ENCODE results near the gene SLC4A3. TPM values are rescaled to one million over a fixed set of nuclear protein-coding genes. Genes with fewer than 3 reads are reported as not detected.

SLC4A3 gene
- total RNA-seq, 1 experiment from 2014 or later = 13.5 TPM

DNA sequence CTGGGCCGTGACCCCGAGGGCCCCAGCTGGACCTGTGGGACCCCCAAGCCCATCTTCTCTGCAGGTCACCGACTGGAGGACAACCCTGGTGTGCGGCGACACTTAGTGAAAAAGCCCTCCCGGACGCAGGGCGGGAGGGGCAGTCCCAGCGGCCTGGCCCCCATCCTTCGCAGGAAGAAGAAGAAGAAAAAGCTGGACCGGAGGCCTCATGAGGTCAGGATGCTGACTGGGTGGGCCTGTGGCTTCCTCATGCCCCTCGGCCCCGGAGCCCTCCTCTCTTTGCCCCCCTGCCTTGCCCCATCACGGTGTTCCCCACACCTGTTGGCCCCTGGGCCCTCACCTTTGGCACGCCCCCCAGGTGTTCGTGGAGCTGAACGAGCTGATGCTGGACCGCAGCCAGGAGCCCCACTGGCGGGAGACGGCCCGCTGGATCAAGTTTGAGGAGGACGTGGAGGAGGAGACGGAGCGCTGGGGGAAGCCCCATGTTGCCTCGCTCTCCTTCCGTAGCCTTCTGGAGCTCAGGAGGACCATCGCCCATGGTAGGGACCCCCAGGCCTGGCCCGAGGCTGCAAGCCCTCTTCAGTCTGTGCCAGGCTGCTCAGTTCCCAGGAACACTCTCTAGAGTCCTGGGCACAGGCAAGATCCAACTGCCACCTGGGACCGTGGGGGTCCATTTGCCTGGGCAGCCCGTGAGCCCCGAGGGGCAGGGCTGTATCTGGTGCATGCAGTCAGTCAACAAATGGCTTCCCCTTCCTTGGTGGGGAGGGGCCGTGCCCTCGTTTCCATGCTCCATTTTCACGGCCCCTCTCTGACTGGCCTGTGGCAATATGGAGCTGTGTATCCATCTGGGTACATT is 4.7 kb downstream of the SLC4A3 start:
- no peak for ATAC-seq
- ChIA-PET CTCF (interaction anchor here (0.6 kb wide), 1 partner anchor 205 kb away, joined by 3 read pairs; no protein-coding TSS in a partner anchor), POLR2A (no interaction called here)
- Histone ChIP-seq H3K27me3 (ENCODE audit: control insufficient read depth, insufficient read depth, low read length) (no peaks in the 10 kb centered on the region), H3K27ac (ENCODE audit: low read length) (no peak overlapping the region), H3K4me1 (ENCODE audit: control insufficient read depth, insufficient read depth, low read length) (no peaks in the 10 kb centered on the region; the same call in 1 of the 2 replicates), H3K36me3 (ENCODE audit: control insufficient read depth, insufficient read depth, low read length) (no peaks in the 10 kb centered on the region), H3K9me3 (ENCODE audit: control insufficient read depth, insufficient read depth, low read depth, low read length) (no peaks in the 10 kb centered on the region), H3K4me3 (ENCODE audit: low read depth in 2 of 2, low read length in 2 of 2) (no peak overlapping the region)
- DNase-seq (ENCODE audit: low read depth, low spot score) = no peak
- in situ Hi-C loops (cut with HindIII; ENCODE audit: low pct_unique_long_range_greater_than_20kb, low sequenced_read_pairs) (no loop called here), intact Hi-C loops (cut with micrococcal nuclease; ENCODE audit: unreplicated experiment) (no loop called here)
- BruUV-seq (replicated peaks) = no TSS peak
- TF ChIP-seq TCF7L2 (IDR thresholded peaks at IDR 0.05; ENCODE audit: low read depth, low read length) (no peak), SIN3A (IDR thresholded peaks at IDR 0.05; ENCODE audit: borderline replicate concordance, insufficient read depth, low read depth, low read length) (no peak), POLR2AphosphoS5 (IDR thresholded peaks at IDR 0.05; ENCODE audit: low read depth, low read length) (no peak)
- TF ChIP-seq, protein P1, sequence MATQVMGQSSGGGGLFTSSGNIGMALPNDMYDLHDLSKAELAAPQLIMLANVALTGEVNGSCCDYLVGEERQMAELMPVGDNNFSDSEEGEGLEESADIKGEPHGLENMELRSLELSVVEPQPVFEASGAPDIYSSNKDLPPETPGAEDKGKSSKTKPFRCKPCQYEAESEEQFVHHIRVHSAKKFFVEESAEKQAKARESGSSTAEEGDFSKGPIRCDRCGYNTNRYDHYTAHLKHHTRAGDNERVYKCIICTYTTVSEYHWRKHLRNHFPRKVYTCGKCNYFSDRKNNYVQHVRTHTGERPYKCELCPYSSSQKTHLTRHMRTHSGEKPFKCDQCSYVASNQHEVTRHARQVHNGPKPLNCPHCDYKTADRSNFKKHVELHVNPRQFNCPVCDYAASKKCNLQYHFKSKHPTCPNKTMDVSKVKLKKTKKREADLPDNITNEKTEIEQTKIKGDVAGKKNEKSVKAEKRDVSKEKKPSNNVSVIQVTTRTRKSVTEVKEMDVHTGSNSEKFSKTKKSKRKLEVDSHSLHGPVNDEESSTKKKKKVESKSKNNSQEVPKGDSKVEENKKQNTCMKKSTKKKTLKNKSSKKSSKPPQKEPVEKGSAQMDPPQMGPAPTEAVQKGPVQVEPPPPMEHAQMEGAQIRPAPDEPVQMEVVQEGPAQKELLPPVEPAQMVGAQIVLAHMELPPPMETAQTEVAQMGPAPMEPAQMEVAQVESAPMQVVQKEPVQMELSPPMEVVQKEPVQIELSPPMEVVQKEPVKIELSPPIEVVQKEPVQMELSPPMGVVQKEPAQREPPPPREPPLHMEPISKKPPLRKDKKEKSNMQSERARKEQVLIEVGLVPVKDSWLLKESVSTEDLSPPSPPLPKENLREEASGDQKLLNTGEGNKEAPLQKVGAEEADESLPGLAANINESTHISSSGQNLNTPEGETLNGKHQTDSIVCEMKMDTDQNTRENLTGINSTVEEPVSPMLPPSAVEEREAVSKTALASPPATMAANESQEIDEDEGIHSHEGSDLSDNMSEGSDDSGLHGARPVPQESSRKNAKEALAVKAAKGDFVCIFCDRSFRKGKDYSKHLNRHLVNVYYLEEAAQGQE (IDR thresholded peaks at IDR 0.05; ENCODE audit: insufficient read depth in 1 of 2, low read depth in 2 of 2, low read length in 1 of 2) = no peak
- TF ChIP-seq, protein P2, sequence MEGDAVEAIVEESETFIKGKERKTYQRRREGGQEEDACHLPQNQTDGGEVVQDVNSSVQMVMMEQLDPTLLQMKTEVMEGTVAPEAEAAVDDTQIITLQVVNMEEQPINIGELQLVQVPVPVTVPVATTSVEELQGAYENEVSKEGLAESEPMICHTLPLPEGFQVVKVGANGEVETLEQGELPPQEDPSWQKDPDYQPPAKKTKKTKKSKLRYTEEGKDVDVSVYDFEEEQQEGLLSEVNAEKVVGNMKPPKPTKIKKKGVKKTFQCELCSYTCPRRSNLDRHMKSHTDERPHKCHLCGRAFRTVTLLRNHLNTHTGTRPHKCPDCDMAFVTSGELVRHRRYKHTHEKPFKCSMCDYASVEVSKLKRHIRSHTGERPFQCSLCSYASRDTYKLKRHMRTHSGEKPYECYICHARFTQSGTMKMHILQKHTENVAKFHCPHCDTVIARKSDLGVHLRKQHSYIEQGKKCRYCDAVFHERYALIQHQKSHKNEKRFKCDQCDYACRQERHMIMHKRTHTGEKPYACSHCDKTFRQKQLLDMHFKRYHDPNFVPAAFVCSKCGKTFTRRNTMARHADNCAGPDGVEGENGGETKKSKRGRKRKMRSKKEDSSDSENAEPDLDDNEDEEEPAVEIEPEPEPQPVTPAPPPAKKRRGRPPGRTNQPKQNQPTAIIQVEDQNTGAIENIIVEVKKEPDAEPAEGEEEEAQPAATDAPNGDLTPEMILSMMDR (IDR thresholded peaks at IDR 0.05) = no peak

DNA sequence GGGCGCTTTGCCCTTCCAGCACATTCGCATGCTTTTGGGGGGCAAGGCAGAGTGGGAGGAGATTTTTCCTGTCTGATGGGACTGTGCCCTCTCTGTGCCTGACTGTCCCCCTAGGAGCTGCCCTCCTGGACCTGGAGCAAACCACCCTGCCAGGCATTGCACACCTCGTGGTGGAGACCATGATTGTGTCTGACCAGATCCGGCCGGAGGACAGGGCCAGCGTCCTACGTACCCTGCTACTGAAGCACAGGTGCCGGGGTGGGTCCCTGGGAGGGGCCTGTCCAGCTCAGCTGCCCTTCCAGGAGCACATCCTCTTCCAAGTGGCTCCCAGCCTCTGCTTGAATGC is 5.3 kb downstream of the SLC4A3 start:
- Histone ChIP-seq H3K9me3 (ENCODE audit: control insufficient read depth, insufficient read depth, low read depth, low read length) (no peaks in the 10 kb centered on the region), H3K4me3 (ENCODE audit: low read depth in 2 of 2, low read length in 2 of 2) (no peak overlapping the region), H3K36me3 (ENCODE audit: control insufficient read depth, insufficient read depth, low read length) (no peaks in the 10 kb centered on the region), H3K4me1 (ENCODE audit: control insufficient read depth, insufficient read depth, low read length) (no peaks in the 10 kb centered on the region; the same call in 1 of the 2 replicates), H3K27me3 (ENCODE audit: control insufficient read depth, insufficient read depth, low read length) (no peaks in the 10 kb centered on the region), H3K27ac (ENCODE audit: low read length) (no peak overlapping the region)
- CTCF ChIA-PET = interaction anchor here (0.6 kb wide), 1 partner anchor 205 kb away, joined by 3 read pairs; no protein-coding TSS in a partner anchor
- in situ Hi-C loops (cut with HindIII; ENCODE audit: low pct_unique_long_range_greater_than_20kb, low sequenced_read_pairs) = no loop called here
- TF ChIP-seq, protein P1 (IDR thresholded peaks at IDR 0.05; ENCODE audit: insufficient read depth in 1 of 2, low read depth in 2 of 2, low read length in 1 of 2) = no peak
- TF ChIP-seq TCF7L2 (IDR thresholded peaks at IDR 0.05; ENCODE audit: low read depth, low read length) (no peak), POLR2AphosphoS5 (IDR thresholded peaks at IDR 0.05; ENCODE audit: low read depth, low read length) (no peak), SIN3A (IDR thresholded peaks at IDR 0.05; ENCODE audit: borderline replicate concordance, insufficient read depth, low read depth, low read length) (no peak)
- TF ChIP-seq, protein P2 (IDR thresholded peaks at IDR 0.05) = no peak
- BruUV-seq (replicated peaks) = no TSS peak
- DNase-seq (ENCODE audit: low read depth, low spot score) = no peak
- POLR2A ChIA-PET = no interaction called here
- intact Hi-C loops (cut with micrococcal nuclease; ENCODE audit: unreplicated experiment) = no loop called here
- no peak for ATAC-seq
